ENCODE results near the gene ZNF552.
"Not testable (repeated sequence)": the region's sequence is repeated elsewhere in the genome, so short reads cannot be mapped to it uniquely, and the experiment has no call there.

Gene ZNF552

DNA sequence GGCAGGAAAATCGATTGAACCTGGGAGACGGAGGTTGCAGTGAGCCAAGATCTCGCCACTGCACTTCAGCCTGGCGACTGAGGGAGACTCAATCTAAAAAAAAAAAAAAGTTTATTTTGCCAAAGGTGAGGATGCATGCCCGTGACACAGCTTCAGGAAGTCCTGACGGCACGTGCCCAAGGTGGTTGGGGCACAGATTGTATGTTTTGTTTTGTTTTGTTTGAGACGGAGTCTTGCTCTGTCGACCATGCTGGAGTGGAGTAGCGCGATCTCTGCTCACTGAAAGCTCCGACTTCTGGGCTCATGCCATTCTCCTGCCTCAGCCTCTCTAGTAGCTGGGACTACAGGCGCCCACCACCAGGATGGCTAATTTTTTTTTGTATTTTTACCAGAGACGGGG is 3.3 kb upstream of the ZNF552 start:
- DNase-seq = no peak

GRCh38 chr19:57816652-57817051 is 1.9 kb upstream of the ZNF552 start:
- DNase-seq = peak; percentile 50

DNA sequence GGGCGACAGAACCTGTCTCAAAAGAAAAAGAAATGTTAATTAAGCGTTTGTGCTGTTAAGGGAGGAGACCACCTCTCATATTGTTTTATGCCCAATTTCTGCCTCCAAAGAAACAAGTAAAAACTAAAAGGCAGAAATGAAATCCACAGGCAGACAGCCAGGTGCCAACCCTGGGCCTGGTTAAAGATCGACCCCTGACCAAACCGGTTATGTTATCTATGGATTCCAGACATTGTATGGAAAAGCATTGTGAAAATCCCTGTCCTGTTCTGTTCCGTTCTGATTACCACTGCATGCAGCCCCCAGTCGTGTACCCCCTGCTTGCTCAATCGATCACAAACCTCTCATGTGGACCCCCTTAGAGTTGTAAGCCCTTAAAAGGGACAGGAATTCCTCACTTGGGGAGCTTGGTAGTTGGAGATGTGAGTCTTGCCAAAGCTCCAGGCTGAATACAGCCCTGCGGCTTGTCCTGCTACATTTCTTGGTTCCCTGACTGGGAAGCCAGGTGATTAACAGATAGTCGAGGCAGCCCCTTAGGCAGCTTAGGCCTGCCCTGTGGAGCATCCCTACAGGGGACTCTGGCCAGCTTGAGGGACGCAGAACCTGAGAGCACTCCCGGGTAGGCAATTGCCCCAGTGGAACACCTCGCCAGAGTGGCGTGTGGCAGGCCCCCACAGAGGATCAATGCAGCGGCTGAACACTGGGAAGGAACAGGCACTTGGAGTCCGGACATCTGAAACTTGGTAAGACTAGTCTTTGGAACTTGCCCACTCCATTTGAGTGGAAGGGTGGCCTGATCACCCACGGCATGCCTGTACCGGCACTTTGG is 748 bp upstream of the ZNF552 start:
- no peak for DNase-seq

- no peak for DNase-seq
Observed at GRCh38 chr19:57813919-57814504, 701 bp downstream of the ZNF552 start.

DNA sequence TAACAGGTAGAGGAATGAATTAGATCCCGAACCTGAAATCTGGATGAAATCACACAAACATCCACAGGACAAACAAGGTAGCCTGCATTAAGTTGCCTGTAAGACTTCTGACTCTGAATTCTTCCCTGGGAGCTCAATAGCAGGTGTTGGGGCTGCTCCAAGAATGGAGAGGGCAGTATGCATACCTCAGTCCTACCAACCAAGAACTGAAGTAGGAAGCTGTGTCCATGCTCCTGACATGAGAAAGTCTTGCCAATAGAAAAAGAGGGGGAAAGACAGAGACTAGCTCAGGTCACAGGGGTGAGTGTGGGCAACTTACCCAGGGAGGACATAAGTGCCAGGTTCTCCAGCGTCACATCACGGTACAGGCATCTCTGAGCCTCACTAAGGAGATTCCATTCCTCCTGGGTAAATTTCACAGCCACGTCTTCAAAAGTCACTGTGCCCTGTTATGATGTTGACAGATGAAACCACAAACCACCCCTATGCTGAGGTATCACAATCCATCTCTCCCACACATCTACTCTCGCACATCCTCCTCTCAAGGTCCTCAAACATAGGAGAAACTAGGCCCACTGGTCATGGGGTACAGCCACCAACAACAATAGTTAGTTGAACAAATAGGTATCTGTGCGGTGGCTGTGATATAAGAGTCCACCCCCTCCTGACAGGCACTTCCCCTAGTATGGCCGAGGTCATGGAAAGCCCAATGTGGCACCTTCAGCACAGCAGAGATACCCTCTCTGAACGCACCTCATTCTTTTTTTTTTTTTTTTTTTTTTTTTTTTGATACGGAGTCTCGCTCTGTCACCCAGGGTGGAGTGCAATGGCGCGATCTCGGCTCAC is 1.5 kb downstream of the ZNF552 start:
- not testable (repeated sequence) for DNase-seq

GRCh38 chr19:57812226-57812625 is 2.5 kb downstream of the ZNF552 start:
- DNase-seq = peak; percentile 71

DNA sequence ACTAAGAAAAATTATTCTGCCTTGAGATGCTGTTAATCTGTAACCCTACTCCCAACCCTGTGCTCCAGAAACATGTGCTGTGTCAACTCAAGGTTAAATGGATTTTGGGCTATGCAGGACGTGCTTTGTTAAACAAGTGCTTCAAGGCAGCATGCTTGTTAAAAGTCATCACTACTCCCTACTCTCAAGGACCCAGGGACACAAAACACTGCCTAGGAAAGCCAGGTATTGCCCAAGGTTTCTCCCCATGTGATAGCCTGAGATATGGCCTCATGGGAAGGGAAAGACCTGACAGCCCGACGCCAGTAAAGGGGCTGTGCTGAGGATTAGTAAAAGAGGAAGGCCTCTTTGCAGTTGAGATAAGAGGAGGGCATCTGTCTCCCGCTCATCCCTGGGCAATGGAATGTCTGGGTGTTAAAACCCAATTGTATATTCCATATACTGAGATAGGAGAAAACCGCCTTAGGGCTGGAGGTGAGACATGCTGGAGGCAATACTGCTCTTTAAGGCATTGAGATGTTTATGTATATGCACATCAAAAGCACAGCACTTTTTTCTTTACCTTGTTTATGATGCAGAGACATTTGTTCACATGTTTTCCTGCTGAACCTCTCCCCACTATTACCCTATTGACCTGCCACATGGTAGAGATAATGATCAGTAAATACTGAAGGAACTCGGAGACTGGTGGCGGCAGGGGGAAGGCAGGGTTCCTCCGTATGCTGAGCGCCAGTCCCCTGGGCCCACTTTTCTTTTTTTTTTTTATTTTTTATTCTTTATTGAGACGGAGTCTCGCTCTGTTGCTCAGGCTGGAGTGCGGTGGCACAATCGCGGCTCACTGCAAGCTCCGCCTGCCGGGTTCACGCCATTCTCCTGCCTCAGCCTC is 4.1 kb downstream of the ZNF552 start:
- DNase-seq = peak; percentile 43

DNA sequence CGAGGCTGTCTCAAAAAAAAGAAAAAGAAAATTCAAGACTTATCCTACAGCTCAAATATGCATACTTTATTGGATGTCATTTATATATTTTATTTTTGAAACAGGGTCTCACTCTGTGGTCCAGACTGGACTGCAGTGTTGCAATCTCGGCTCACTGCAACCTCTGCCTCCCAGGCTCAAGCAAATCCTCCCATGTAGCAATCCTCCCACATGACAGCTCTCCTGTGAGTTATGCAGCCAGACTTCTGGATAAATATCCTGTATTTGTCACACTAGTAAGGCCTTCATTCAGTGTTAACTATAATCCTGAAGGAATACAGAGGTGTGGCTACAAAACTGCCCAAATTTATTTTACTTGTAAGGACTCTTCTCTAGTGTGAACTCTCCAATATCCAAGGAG is 7.2 kb downstream of the ZNF552 start:
- DNase-seq = no peak

DNA sequence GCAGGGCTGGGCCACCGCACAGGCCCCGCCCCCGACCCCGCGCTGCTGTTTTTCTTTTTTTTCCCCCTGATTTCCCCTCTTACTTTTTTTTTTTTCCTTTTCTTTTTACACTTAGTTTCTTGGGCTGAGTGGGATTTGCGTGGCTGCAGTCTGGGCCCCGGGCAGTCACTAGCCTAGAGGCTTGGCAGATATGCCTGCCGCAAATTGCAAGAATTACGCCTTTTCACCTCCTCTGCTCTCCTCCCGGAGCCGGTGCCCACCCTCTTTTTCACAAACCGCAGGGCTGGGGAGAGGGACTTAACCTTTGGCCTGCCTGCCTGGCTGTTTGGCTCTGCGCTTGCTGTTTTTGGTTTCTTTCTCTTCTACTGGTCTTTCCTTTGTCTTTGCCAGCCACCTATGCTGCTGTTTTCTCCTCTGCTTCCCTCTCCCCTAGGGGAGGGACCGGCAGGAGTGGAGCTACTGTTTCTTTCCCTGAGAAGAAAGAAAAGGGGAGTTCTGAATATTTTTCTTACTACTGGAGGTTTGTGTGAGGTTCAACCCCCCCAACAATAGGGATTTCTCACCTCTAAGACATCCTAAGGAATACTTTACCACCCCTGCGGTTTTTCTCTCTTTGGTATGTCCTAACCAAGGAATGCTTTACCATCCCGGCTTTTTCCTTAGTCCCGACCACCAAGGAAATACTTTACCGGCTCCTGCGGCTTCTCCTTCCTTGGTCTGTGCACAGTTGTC is 11.0 kb downstream of the ZNF552 start:
- DNase-seq = peak; percentile 77

DNA sequence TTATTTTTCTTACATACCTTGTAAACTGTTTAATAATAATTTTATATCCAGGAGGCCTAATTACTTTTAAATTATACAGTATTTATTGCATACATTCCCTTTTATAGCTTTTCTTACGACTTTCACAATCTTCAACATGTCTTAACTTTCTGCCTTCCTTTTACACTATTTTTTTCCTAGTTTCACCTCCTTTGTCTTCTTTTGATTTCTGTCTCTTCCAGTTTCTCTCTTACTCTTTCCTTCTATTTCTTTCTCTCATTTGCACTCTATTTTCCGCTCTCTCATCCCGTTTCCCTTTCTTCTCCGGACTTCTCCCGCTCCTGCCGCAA is 11.5 kb downstream of the ZNF552 start:
- DNase-seq = no peak

- DNase-seq = no peak
Observed at GRCh38 chr19:57802269-57802668, 12.4 kb downstream of the ZNF552 start.

GRCh38 chr19:57800696-57801095 is 14.0 kb downstream of the ZNF552 start:
- DNase-seq = no peak

DNA sequence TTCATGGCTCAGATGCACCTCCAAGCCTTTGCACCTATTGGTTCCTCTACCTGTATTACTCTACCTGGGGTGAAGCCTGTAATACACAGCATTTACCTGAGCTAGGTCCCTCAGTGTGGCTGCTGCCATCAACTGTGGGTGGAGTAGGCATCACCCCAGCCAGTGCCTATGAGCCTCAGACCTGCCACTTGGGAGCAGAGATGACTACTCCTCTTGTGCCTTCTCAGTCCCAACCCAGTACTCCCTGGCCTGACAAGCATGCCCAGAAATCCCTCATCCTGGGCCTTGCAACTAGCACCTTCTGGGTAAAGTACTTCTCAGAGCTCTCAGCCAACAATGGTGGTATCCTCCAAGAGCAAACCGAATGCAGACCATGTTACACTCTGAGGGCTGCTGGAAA is 18.1 kb downstream of the ZNF552 start:
- not testable (repeated sequence) for DNase-seq

GRCh38 chr19:57789288-57789687 is 25.4 kb downstream of the ZNF552 start:
- no peak for DNase-seq

DNA sequence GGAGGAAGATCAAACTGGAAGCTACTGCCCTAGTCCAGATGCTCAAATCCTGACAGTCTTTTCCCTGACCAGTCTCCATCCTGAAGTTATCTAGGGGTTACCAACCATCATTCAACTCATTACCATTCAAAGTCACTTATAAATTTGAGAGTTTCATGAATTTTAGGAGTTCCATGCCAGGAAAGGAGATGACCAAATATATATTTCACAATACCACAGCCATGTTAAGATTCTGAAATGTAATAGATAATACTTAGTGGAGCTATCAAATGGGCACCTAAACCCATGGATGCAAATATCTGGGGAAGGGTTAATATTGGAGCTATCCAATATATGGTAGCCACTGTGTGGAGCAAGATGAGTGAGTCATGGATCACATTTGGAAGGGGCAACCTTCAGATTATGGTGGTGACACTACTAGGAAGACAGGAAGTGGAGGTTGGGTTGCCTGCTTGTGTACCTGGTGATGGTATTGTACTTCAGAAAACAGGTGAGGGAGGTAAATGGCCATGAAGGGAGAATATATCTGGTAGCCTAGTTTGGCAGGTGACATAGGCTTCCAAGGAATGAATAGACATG is 26.5 kb downstream of the ZNF552 start:
- DNase-seq = no peak

DNA sequence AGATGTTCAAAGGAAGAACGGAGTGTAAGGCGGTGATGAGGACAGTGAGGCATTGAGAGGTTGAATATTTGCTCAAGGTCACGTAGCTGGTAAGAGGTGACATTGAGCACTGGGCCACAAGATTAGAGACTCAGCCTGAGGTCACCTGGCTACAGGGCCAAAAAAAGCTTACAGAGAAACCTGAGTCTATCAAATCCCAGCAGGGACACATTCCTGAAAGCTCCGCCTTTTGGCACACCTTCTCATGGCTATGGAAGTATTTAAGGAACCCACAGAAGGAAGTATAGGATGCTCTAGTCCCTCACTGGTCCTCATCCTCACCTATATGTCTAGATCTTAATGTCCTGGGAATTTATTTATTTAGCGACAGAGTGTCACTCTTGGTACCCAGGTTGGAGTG is 27.8 kb downstream of the ZNF552 start:
- DNase-seq = no peak

GRCh38 chr19:57786286-57786685 is 28.4 kb downstream of the ZNF552 start:
- DNase-seq = no peak

GRCh38 chr19:57779220-57779845 is 35.4 kb downstream of the ZNF552 start:
- no peak for DNase-seq

GRCh38 chr19:57778336-57778735 is 36.4 kb downstream of the ZNF552 start:
- DNase-seq = no peak

DNA sequence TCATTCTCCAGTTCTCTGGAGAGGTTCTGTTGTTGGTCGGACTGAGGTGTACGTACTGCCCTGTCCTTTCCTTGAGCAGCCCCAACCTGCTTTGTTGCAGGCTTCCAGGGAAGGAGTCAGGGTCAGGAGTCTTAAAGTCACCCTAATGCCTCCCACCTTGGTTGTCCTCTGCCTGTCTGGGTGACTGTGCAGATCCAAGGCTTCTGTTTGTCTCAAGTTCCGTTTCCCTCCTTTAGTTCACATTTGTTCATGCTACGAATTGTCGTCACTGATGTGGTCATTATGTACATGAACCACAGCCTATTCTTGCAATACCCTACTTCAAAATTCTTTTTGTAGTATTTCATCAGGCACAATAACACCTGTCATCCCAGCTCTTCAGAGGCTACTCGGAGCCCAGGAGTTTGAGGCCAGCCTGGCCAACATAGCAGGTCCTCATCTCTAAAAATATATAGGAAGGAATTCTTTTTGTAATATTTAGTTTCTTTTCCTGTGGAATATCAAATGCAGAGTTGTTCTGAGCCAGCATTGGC is 37.9 kb downstream of the ZNF552 start:
- DNase-seq = no peak

DNA sequence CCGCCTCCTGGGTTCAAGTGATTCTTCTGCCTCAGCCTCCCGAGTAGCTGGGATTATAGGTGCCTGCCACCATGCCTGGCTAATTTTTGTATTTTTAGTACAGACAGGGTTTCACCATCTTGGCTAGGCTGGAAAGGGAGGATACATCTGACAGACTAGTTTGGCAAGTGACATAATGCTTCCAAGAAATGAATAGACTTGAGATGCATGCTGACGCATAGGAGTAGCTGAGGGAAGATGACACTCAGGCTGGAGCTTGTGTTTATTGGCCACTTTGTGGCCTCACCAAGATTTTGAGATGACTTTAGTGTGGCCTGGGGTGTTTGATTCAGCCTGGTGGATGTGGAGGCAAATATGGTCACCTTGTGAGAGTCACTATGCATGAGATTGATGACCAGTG is 41.2 kb downstream of the ZNF552 start:
- no peak for DNase-seq
